Measurements from ENCODE around the gene CHTF18.
A peak's percentile ranks its signal among the peaks of the same experiment; 100 is the strongest.
"Not testable (repeated sequence)": the region's sequence is repeated elsewhere in the genome, so short reads cannot be mapped to it uniquely, and the experiment has no call there.

The CHTF18 gene

GRCh38 chr16:830871-831570, 42.6 kb downstream of the CHTF18 start:
- DNase-seq (ENCODE audit: low read depth), result no peak

DNA sequence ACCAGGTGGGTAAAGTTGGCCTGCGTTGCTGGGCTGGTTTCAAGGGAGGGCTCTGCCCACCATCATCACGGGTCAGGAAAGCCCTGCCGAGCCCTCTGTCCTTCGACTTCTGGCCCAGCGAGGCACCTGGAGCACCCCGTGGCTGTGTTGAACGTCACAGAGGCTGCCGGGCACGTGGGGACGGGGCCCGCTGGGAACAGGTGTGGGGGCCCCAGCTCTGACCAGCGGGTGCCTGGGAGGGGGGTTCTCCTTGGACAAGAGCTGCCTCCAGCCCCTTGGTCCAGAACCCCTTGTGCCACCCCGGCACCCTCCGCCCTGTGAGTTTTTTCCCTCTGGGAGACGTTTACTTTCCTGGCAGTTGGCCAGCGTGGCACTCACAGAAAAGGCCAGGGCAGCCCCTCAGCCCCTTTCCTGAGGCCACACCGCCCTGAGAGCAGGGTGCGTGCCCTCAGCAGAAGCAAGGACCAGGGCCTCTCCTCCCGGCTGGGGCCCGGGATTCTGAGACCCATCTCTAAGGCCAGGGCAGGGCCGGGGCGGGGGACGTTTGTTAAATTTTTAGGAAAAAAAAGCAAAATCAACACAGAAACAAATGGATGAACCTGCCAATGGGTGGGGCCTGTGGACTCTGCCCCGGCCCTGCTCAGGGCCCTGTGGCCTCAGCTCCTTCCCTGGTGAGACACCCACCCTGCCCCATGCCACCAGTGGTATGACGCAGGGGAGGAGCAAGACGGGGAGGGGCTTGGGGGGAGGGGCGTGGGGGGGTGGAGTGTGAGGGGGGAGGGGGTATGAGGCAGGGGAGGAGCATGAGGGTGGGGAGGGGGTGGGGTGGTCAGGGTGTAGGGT, 43.4 kb downstream of the CHTF18 start:
- no peak for DNase-seq (ENCODE audit: low read depth)

DNA sequence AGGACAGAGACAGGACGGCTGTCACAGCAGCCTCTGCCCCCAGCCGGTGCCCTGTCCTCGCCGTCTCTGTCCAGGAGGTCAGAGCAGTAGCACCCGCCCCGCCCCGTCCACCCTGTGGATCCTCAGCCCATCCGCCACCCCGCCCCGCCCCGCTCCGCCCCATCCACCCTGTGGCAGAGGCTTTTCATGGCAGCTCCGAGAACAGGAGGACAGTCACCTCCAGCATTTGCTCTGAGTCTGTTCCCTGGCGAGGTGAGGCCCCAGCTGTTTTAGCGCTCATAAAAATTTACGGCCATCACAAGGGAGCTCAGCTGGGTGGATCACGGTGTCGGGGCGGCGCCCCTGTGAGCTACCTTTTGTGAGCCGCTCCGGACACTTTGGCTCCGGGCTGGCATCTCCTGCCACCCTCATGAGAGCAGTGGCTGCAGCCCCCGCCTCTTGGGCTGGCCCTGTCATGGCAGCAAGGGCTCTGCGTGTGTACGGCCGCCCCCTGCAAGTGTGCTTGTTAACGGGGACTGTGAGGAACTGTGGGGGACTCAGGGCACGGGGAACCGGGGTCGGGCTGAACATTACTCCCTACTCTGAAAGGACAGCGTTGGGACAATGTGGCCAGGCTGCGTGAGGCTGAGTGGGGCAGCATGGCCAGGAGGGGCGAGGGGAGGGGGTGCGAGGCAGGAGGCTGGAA, 44.4 kb downstream of the CHTF18 start:
- DNase-seq (ENCODE audit: low read depth), result no peak

GRCh38 chr16:833411-833810, 45.0 kb downstream of the CHTF18 start:
- DNase-seq (ENCODE audit: low read depth), result no peak

- DNase-seq (ENCODE audit: low read depth), result no peak
Observed at GRCh38 chr16:835373-835772, 47.0 kb downstream of the CHTF18 start.

GRCh38 chr16:836221-836620, 47.8 kb downstream of the CHTF18 start:
- DNase-seq (ENCODE audit: low read depth), result no peak

GRCh38 chr16:836822-837221, 48.4 kb downstream of the CHTF18 start:
- DNase-seq (ENCODE audit: low read depth), result not testable (repeated sequence)

- no peak for DNase-seq (ENCODE audit: low read depth)
Observed at GRCh38 chr16:838741-839140, 50.3 kb downstream of the CHTF18 start.

- no peak for DNase-seq (ENCODE audit: low read depth)
Observed at GRCh38 chr16:839643-840408, 51.4 kb downstream of the CHTF18 start.

GRCh38 chr16:840561-841454, 52.4 kb downstream of the CHTF18 start:
- no peak for DNase-seq (ENCODE audit: low read depth)

DNA sequence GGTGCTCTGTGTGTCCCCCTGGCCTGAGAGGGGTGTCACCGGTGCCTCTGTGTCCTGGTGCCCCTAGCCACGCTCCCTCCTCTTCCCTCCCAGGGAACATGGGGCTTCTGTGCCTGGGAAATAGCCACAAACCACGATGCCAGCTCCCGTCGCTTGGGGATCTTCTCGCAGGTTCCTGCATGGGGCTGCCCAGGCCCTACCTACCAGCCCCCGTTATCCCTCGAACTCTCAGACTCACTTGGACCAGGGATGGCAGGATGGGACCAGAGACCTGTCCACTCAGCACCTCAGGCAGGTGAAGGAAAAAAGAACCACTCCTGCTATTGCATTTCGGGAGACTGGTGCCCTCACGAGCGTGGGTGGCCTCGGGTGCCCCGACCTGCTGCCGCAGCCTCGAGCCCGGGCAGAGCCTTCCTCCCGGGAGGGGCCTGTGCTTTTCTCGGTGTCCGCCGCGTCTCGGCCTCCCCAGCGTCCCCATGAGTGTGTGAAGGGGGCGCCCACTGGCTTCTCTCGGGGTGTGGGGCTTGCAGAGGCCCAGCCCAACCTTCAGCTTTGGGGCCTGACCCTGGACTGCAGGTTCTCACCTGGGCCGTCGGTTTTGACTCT, 53.1 kb downstream of the CHTF18 start:
- no peak for DNase-seq (ENCODE audit: low read depth)

- DNase-seq (ENCODE audit: low read depth), result peak; percentile 7
Observed at GRCh38 chr16:842061-842476, 53.6 kb downstream of the CHTF18 start.

GRCh38 chr16:842711-843560, 54.5 kb downstream of the CHTF18 start:
- DNase-seq (ENCODE audit: low read depth), result no peak

DNA sequence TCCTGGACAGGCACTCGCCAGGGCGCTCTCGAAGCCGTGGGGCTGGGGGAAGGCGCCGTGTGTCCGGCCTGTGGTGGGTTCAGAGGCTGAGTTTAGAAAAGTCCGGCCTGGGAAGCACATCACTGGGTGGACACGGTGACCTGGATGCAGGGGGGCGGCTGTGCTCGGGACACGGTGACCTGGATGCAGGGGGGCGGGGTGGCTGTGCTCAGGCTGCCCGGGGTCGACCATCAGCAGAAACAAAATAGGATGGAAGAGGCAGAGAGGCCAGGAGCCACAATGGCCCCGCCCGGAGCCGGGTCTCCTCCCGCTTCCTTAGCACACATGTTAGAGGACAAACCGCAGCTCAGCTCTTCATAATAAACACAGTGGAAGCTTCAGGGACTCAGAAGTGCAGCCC, 55.4 kb downstream of the CHTF18 start:
- DNase-seq (ENCODE audit: low read depth), result no peak

DNA sequence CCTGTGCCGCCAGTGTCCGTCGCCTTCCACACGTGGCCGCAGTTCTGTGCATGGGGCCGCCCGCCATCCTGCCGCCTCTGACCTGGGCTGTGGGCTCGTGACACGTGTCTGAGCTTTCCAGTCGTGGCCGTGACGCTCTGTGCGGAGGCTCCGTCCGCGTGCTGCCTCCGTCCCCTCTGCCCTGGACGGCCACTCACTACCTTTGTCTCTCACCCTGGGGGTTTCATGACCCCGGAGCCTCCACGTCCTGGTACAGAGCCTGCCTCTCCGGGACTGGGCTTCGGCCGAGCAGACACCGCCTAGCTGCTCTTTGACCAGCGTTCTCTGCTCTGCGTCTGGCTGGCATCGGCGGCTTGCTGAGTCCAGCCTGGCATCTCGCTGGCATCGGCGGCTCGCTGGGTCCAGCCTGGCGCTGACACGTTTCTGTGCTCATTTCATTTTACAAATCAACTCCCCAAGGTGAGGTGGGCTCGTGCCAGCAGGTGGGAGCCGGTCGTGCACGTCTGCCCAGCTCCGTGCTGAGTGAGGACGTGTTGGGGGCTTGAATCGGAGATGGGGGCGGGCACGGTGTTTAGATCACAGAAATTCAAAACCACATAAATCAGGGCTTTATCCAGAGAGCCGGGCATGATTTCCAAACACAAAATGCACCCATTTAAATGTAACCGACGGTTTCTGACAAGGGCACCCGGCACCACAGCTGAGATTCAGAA, 56.4 kb downstream of the CHTF18 start:
- no peak for DNase-seq (ENCODE audit: low read depth)

DNA sequence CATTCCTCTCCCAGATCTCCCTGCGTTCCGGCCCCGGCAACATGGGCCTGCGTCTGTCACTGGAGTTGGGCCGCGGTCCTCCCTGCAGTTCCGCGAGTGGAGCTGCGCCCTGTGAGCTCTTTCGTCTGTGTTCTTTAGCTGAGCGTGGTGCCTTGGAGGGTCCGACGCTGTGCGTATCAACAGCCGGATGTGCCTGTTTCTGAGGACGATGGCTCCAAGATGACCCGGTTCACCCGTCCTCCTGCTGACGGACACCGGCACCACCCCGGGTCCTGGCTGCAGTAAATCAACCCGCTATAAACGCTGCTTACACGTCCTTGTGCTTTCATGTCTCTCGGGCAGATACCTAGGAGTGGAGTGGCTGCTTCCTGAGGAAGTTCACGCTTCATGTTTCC, 56.9 kb downstream of the CHTF18 start:
- DNase-seq (ENCODE audit: low read depth), result no peak

GRCh38 chr16:847151-847550, 58.7 kb downstream of the CHTF18 start:
- DNase-seq (ENCODE audit: low read depth), result no peak

Measured in iris pigment epithelial cell (primary cell).